GM19372 (cell line): Measurements from ENCODE around the gene PHF20.
"Not testable (repeated sequence)": the region's sequence is repeated elsewhere in the genome, so short reads cannot be mapped to it uniquely, and the experiment has no call there.

ENCODE experiments used
- ATAC-seq: cut with Tn5 transposase; IDR thresholded peaks from one replicate; pipeline ENCODE4 v1.9.1; 2021; ENCODE audit warnings: mild to moderate bottlenecking, low read depth, moderate library complexity; ENCODE audit not compliant: unreplicated experiment

PHF20 gene

GRCh38 chr20:35909176-35909575 is 137.4 kb downstream of the PHF20 start:
- ATAC-seq: no peak

- ATAC-seq: no peak
Measured at GRCh38 chr20:35909796-35910195, 138.0 kb downstream of the PHF20 start.

GRCh38 chr20:35910254-35910653 is 138.4 kb downstream of the PHF20 start:
- ATAC-seq: no peak

GRCh38 chr20:35912881-35913280 is 141.1 kb downstream of the PHF20 start:
- no peak for ATAC-seq

- no peak for ATAC-seq
Measured at GRCh38 chr20:35917077-35917476, 145.3 kb downstream of the PHF20 start.

- no peak for ATAC-seq
Measured at GRCh38 chr20:35918021-35918420, 146.2 kb downstream of the PHF20 start.

GRCh38 chr20:35920523-35920922 is 148.7 kb downstream of the PHF20 start:
- ATAC-seq: no peak

- ATAC-seq: no peak
Measured at GRCh38 chr20:35929301-35929700, 157.5 kb downstream of the PHF20 start.

GRCh38 chr20:35934050-35934449 is 162.2 kb downstream of the PHF20 start:
- ATAC-seq: no peak

- ATAC-seq: no peak
Measured at GRCh38 chr20:35939264-35939663, 167.4 kb downstream of the PHF20 start.

- ATAC-seq: no peak
Measured at GRCh38 chr20:35941620-35942019, 169.8 kb downstream of the PHF20 start.

GRCh38 chr20:35942243-35942642 is 170.4 kb downstream of the PHF20 start:
- ATAC-seq: no peak

GRCh38 chr20:35947489-35947888 is 175.7 kb downstream of the PHF20 start:
- ATAC-seq: no peak

- ATAC-seq: no peak
Measured at GRCh38 chr20:35947907-35948306, 176.1 kb downstream of the PHF20 start.

- ATAC-seq: no peak
Measured at GRCh38 chr20:35950093-35950492, 178.3 kb downstream of the PHF20 start.

GRCh38 chr20:35952080-35952479 is 180.3 kb downstream of the PHF20 start:
- ATAC-seq: not testable (repeated sequence)

- ATAC-seq: no peak
Measured at GRCh38 chr20:35952480-35953386, 180.9 kb downstream of the PHF20 start.

- ATAC-seq: no peak
Measured at GRCh38 chr20:35953387-35954199, 181.8 kb downstream of the PHF20 start.

GRCh38 chr20:35954200-35954906 is 182.5 kb downstream of the PHF20 start, which contains the start of gene SCAND1:
SCAND1 (minus strand) TSS chr20:35954502; CDS start chr20:35954284, 218 bp downstream.
- peak; percentile 86 for ATAC-seq

GRCh38 chr20:35954907-35955251 is 183.1 kb downstream of the PHF20 start:
- no peak for ATAC-seq

- no peak for ATAC-seq
Measured at GRCh38 chr20:35956616-35957015, 184.8 kb downstream of the PHF20 start.
